AG09309 (cell line): ENCODE measurements around the gene RPS6KA2.

ENCODE experiments used
- DNase-seq: peaks from one replicate; pipeline ENCODE4 v3.0.0-alpha.2; 2010; ENCODE audit warnings: low read depth
- H3K4me3 ChIP-seq: 2 replicates; pipeline ENCODE4 v1.5.1; 2011; ENCODE audit warnings: mild to moderate bottlenecking, low read depth, low read length, moderate library complexity; ENCODE audit not compliant: control insufficient read depth
- CTCF ChIP-seq: IDR thresholded peaks from 2 replicates; pipeline ENCODE4 v1.5.1; 2011; ENCODE audit warnings: mild to moderate bottlenecking, low read depth, low read length, inconsistent platforms; ENCODE audit not compliant: insufficient read depth, control insufficient read depth; ENCODE audit errors: missing control alignments

RPS6KA2 gene

GRCh38 chr6:166514196-166514595, 112.9 kb downstream of the RPS6KA2 start:
- TF ChIP-seq CTCF: peak; percentile 1

GRCh38 chr6:166512567-166512966, 114.5 kb downstream of the RPS6KA2 start:
- DNase-seq: no peak
- no peak overlapping the region for H3K4me3 ChIP-seq
- TF ChIP-seq CTCF: no peak

More at GRCh38 chr6:166514196-166514595, 112.9 kb downstream of the RPS6KA2 start:
- DNase-seq: no peak
- no peak overlapping the region for H3K4me3 ChIP-seq

GRCh38 chr6:166511316-166511715, 115.7 kb downstream of the RPS6KA2 start:
- DNase-seq: no peak
- H3K4me3 ChIP-seq: no peak overlapping the region
- no peak for TF ChIP-seq CTCF

- TF ChIP-seq CTCF: no peak
- no peak overlapping the region for H3K4me3 ChIP-seq
- no peak for DNase-seq
These were observed 117.9 kb downstream of the RPS6KA2 start for GRCh38 chr6:166509193-166509592.

- no peak overlapping the region for H3K4me3 ChIP-seq
- no peak for DNase-seq
- no peak for TF ChIP-seq CTCF
These were observed 118.3 kb downstream of the RPS6KA2 start for GRCh38 chr6:166508726-166509125.

- H3K4me3 ChIP-seq: no peak overlapping the region
- TF ChIP-seq CTCF: no peak
- DNase-seq: no peak
These were observed 119.1 kb downstream of the RPS6KA2 start for GRCh38 chr6:166507809-166508564.

- H3K4me3 ChIP-seq: no peak overlapping the region
- no peak for DNase-seq
- TF ChIP-seq CTCF: no peak
These were observed 119.7 kb downstream of the RPS6KA2 start for GRCh38 chr6:166507380-166507779.
